GM12878 (cell line): ENCODE results near the gene MAD1L1. TPM values are rescaled to one million over a fixed set of nuclear protein-coding genes. Genes with fewer than 3 reads are reported as not detected.

Source experiments
- CREM ChIP-seq: IDR thresholded peaks from 2 replicates; pipeline ENCODE4 v1.6.1; 2014; ENCODE audit warnings: antibody characterized with exemption, low read depth
- ESRRA ChIP-seq: IDR thresholded peaks from 2 replicates; pipeline ENCODE4 v1.6.1; 2012; ENCODE audit warnings: mild to moderate bottlenecking, low read length, improper control_type of control experiment
- IRF4 ChIP-seq: IDR thresholded peaks from 2 replicates; pipeline ENCODE4 v1.6.1; 2011; ENCODE audit warnings: low read depth, low read length
- MTA2 ChIP-seq: fragments of 450-650 bp; IDR thresholded peaks from 2 replicates; pipeline ENCODE4 v1.6.1; 2016; ENCODE audit warnings: low read depth, mild to moderate bottlenecking, moderate library complexity
- MTA3 ChIP-seq: IDR thresholded peaks from 2 replicates; pipeline ENCODE4 v1.6.1; 2012; ENCODE audit warnings: low read length, inconsistent platforms, borderline replicate concordance
- RAD51 ChIP-seq: fragments of 450-650 bp; IDR thresholded peaks from 2 replicates; pipeline ENCODE4 v1.6.1; 2016; ENCODE audit warnings: moderate library complexity, mild to moderate bottlenecking, inconsistent platforms
- RB1 ChIP-seq: fragments of 450-650 bp; formaldehyde crosslinking; IDR thresholded peaks from 2 replicates; pipeline ENCODE4 v1.6.1; 2017; ENCODE audit warnings: mild to moderate bottlenecking, borderline replicate concordance
- RCOR1 ChIP-seq: conservative IDR thresholded peaks from 2 replicates; pipeline ENCODE4 v1.6.1; 2012; ENCODE audit warnings: low read depth, low read length, improper control_type of control experiment
- TBL1XR1 ChIP-seq: IDR thresholded peaks from 2 replicates; pipeline ENCODE4 v1.6.1; 2012; ENCODE audit warnings: low read depth, low read length, improper control_type of control experiment
- YBX1 ChIP-seq: fragments of 450-650 bp; IDR thresholded peaks from 2 replicates; pipeline ENCODE4 v1.6.1; 2016; ENCODE audit warnings: antibody characterized with exemption
- polyA plus RNA-seq, 11 experiments: library from polyadenylated mRNA; depleted of rRNA in 4 of 11; unstranded in 6 of 11; stranded (reverse) in 5 of 11; fragments of >200 nt; fragmentation: Nextera tagmentation in 4 of 11; fragmentation: Illumina TruSeq in 1 of 11; extraction: Ambion mirVana in 4 of 11; extraction: Trizol in 1 of 11; gene quantifications; 1 replicate in 1 of 11; 2 replicates in 10 of 11; pipeline versions ENCODE4 v1.2.1 to v1.2.3, GENCODE V29; 2011 to 2016; ENCODE audit warnings: inconsistent platforms in 2 of 11, missing spikeins in 2 of 11, low read depth in 1 of 11
- total RNA-seq, 4 experiments: library from RNA; depleted of rRNA in 3 of 4; stranded (reverse); fragments of >200 nt in 3 of 4; fragmentation: Illumina TruSeq in 1 of 4; extraction: Trizol in 1 of 4; gene quantifications; 2 replicates each; pipeline versions ENCODE4 v1.2.1 to v1.2.3, GENCODE V29; 2013 to 2021
- TF ChIP-seq, protein P1 (sequence below): IDR thresholded peaks from 2 replicates; pipeline ENCODE4 v1.6.1; 2011; ENCODE audit warnings: low read depth, low read length, improper control_type of control experiment, borderline replicate concordance
- TF ChIP-seq, protein P2 (sequence below): IDR thresholded peaks from 2 replicates; pipeline ENCODE4 v1.6.1; 2011; ENCODE audit warnings: low read depth, mild to moderate bottlenecking, low read length, moderate library complexity, borderline replicate concordance; ENCODE audit errors: extremely low read depth
- TF ChIP-seq, protein P3 (sequence below): fragments of 450-650 bp; IDR thresholded peaks from 2 replicates; pipeline ENCODE4 v1.6.1; 2017; ENCODE audit warnings: low read depth, mild to moderate bottlenecking, moderate library complexity

The MAD1L1 gene
- total and polyA plus RNA-seq, 10 of the 15 experiments (the other 5 are each of a cell fraction or from before 2014, with no cell fraction given): 2.2 to 76.8 (median 38.3) TPM

DNA sequence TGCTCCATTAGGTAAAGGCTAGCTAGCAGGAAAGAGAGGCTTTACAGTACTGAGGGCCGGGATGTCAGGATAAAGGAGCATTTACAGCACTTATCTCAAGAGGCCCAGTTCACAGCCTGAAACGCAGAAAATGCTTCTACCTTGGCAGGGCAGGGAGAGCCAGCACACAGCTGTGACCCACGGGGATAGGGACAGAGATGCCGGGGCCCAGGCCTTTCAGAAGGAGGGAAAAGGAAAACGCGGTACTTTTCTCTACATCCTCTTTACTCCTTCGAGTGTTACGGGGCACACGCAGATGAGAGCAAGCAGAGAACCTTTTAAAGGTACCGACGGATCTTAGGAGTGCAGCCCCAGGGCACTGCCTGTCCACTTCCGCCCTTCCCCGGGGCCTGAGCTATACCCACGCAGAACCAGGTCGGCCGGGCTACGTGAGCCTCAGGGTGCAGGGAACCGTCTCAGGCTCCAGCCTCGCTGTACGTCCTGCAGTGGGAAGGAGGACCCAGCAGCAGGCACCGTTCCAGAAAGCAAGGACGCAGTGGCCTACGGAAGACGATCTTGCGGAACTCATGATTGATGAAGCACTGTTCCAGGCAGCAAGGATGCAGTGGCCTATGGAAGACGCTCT, 330.4 kb downstream of the MAD1L1 start (continued):
- TF ChIP-seq RB1 (no peak), RCOR1 (no peak), ESRRA (no peak), MTA3 (no peak), YBX1 (no peak), TBL1XR1 (no peak), MTA2 (no peak), IRF4 (no peak), CREM (no peak), RAD51 (no peak)
- TF ChIP-seq, protein P1, sequence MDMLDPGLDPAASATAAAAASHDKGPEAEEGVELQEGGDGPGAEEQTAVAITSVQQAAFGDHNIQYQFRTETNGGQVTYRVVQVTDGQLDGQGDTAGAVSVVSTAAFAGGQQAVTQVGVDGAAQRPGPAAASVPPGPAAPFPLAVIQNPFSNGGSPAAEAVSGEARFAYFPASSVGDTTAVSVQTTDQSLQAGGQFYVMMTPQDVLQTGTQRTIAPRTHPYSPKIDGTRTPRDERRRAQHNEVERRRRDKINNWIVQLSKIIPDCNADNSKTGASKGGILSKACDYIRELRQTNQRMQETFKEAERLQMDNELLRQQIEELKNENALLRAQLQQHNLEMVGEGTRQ: no peak
- TF ChIP-seq, protein P2, sequence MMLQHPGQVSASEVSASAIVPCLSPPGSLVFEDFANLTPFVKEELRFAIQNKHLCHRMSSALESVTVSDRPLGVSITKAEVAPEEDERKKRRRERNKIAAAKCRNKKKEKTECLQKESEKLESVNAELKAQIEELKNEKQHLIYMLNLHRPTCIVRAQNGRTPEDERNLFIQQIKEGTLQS: no peak
- TF ChIP-seq, protein P3, sequence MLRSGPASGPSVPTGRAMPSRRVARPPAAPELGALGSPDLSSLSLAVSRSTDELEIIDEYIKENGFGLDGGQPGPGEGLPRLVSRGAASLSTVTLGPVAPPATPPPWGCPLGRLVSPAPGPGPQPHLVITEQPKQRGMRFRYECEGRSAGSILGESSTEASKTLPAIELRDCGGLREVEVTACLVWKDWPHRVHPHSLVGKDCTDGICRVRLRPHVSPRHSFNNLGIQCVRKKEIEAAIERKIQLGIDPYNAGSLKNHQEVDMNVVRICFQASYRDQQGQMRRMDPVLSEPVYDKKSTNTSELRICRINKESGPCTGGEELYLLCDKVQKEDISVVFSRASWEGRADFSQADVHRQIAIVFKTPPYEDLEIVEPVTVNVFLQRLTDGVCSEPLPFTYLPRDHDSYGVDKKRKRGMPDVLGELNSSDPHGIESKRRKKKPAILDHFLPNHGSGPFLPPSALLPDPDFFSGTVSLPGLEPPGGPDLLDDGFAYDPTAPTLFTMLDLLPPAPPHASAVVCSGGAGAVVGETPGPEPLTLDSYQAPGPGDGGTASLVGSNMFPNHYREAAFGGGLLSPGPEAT: no peak
